HG03575 (cell line): ENCODE measurements around the gene CAPS.
A peak's percentile ranks its signal among the peaks of the same experiment; 100 is the strongest.

Source experiments
- ATAC-seq: cut with Tn5 transposase; IDR thresholded peaks from one replicate; pipeline ENCODE4 v1.9.1; 2021; ENCODE audit not compliant: unreplicated experiment, insufficient number of reproducible peaks, low FRiP score; ENCODE audit errors: extremely low read depth

CAPS gene

GRCh38 chr19:5890099-5890498 is 24.0 kb upstream of the CAPS start:
- ATAC-seq = no peak

DNA sequence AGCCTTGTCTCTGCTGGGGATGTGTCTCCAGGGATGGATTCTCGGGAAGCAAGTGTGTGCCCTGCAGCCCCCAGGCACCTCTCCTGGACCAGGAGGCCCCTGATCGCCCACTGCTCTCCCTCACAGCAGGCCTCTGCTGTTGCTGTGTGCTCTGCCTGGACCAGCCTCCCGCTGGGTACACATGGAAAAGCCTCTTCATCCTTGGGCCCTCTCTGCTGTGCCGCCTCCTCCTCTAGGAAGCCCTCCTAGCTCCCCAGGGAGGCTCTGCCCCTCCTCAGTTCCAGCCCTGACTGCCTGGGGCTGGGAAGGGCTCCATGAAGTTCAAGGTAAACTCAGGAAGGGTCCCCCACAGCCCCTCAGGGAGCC is 22.5 kb upstream of the CAPS start:
- ATAC-seq = no peak

DNA sequence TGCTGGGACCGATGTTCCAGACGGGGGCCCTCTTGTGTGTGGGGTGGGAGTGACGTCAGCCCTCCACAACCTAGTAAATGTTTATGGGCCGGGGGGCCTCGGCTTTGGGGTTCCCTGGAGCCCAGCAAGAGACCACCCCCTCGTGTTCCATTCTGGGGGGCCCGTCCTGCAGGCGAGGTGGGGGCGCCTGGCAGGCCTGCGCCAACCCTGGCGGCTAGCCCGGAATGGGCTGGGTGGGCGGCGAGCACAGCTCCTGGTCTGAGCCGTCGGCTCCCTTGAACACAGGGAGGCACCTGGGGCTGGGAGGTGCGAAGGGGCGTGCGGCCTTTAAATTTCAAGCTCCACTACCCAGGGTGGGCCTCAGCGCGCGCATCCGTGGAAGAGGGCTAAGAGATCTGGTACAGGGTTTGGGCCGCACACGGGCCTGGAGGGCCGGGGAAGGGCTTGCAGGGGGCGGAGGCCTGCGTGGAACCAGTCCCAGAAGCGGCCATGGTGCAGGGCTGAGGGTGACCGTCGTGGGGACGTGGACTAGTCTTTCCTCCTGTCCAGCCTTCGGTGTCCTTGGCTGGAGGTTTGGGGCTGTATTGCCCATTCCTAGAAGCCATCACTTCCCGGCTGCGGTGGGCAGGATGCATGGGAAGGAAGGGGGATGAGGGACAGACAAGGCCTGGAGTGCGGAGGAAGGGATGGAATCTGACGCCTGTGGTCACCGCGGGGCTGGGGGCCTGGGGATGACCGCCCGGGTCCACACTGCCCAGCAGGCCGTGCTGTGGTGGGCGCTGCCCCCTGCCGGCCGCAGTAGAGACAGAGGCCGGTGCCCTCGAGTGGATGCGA is 21.9 kb upstream of the CAPS start:
- no peak for ATAC-seq

GRCh38 chr19:5892772-5893275 is 21.2 kb upstream of the CAPS start:
- no peak for ATAC-seq

DNA sequence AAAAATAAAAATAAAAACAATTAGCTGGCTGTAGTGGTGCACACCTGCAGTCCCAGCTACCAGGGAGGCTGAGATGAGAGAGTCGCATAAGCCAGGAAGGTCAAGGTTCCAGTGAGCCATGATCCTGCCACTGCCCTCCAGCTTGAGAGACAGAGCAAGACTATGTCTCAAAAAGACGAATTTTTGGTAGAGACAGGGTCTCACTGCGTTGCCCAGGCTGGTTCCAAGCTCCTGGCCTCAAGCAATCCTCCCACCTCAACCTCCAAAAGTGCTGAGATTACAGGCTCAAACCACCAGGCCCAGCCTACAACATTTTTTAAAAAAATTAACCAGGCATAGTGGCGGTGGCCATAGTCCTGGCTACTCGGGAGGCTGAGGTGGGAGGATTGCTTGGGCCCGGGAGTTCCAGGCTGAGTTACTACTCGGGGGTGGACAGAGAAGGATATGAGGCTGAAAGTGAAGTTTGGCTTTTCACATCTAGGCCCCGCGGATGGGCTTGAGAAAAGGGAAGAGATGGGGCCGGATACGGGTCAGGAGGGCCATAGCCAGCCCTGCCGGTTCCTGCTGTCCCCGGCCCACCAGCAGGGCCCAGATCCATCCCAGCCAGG is 20.7 kb upstream of the CAPS start:
- ATAC-seq = no peak

DNA sequence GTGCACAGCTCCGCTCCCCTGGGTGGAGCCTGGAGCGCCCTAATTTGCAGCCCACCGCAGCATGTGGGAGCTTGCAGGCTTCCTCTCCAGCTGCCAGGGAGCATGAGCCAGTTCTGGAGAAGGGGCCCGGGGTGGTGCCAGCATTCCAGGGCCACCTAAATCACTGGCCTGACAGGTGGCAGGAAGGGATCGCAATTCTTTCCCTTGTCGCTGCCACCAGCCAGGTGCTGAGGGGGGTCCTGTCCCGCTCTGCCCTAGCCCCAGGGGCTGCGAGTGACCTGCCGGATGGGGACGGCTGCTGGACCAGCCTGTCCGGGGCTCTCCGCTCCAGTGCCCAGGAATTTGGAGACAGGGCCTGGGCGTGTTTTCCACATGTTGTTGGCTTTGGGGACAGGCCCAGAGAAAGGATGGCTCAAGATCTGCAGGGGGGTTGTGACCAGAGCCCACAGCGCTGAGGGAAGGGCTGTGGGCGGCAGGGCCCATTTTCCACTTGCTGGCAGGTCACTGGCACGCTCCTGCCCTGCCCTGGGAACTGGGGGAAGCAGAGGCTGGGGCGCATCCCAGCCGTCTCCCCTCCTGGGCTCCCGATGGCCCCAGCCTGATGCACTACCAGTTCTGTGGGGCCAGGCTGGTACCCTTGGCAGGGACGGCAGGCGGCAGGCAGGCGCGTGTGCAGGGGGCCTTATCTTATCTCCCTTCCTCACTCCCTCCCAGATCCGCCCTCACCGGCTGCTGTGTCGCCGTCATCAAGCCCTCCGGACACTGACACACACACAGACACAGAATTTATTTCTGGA is 19.9 kb upstream of the CAPS start:
- ATAC-seq = no peak

DNA sequence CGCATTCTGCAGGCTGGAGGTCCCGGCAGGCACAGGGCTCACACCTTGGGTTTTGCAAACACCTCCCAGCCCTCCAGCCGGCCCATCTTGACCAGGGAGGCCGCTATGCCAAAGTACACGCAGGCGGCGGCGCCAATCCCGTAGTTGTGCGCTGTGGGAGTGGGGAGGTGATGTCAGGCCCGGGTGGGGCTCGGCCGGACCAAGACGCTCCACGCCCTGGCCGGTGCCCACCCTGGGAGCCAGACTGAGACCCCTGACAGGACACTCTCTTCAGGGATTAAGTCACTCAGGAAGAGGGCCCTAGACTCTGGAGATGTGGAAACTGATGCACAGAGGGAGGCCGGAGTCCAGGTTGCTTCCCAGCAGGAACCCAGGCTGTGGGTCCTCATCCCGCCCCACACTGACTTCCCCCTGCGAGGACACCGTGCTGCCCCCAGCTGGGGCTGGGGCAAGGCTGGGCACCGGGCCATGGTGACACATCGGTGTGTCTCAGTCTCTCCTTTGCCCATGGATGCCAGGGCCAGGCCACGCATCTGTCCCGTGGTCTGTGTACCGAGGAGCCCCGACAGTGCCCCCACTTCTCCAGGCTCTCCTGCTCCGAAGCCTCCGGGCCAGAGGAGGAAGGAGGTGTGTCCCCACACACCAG is 19.2 kb upstream of the CAPS start:
- no peak for ATAC-seq

DNA sequence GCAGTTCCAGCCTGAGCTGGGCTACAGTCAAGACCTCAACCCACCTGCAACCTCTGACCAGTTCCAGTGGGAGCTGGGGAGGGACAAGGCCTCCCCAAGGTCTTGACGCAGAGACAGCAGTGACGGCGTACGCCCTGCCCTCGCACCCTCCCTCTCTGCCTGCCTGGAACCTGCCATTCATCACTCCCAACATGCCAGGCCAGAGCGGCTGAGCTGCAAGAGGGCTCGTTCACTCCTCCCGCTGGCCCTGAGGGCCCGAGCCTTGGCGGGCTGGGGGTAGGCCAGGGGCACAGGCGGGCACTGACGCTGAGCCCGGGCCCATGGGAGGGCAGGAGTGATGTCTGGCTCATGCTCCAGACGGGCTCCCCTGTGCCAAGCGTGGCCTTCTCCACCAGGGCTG is 18.6 kb upstream of the CAPS start:
- no peak for ATAC-seq

DNA sequence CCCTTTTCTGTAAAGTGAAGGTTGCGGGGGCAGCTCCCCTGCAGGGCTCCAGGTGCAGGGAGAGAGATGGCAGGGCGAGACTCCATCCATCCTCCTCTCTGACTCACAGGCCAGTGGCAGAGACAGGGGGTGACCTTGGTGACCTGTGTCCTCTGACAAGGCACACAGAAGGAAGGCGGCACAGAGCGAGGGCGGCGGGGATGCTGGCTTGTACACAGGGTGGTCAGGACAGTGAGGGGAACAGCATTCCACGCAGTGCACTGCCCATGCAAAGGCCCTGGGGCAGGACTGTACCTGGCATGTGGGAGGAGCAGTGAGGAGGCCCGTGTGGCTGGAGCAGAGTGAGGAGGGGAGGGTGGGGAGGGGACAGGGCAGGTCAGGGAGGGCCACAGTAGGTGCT is 18.2 kb upstream of the CAPS start:
- ATAC-seq = no peak

GRCh38 chr19:5896365-5897076 is 17.5 kb upstream of the CAPS start:
- no peak for ATAC-seq

- no peak for ATAC-seq
These were observed 16.7 kb upstream of the CAPS start for GRCh38 chr19:5897189-5897969.

DNA sequence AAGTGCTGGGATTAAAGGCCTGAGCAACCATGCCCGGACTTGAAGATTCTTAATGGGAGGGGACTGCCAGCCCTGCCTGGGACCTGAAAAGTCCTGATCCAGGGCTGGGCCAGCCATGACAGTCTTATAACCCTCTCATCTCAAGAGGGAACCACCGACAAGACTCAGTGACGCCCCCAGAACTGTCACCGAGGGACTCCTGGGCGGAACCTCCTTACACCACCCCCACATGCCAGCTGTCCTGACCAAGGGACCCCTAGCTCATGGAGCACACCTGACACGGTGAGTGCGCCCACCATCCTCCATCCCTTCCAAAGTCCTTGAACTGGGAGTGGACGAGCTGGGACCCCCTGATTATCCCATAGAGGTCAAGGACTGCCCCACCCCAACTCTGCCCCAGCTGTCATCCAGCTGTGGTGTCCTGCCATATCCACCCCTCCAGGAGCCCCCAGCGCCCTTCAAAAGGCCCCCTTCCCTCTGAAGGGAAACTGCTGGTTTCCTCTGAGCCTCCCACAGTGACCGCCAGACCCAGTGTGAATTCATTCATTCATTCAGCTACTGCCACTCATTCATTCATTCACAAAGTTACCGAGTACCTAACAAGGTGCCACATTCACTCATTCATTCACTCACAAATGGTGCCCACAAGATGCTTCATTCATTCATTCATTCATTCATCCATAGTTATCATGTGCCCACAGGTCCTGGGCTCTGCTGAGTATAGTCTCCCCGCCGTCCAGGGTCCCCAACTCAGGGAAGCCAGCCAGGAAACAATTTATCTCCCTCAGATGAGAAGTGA is 14.1 kb upstream of the CAPS start:
- ATAC-seq = no peak

GRCh38 chr19:5900976-5901375 is 13.1 kb upstream of the CAPS start:
- ATAC-seq = no peak

GRCh38 chr19:5903056-5903623 is 10.9 kb upstream of the CAPS start:
- no peak for ATAC-seq

DNA sequence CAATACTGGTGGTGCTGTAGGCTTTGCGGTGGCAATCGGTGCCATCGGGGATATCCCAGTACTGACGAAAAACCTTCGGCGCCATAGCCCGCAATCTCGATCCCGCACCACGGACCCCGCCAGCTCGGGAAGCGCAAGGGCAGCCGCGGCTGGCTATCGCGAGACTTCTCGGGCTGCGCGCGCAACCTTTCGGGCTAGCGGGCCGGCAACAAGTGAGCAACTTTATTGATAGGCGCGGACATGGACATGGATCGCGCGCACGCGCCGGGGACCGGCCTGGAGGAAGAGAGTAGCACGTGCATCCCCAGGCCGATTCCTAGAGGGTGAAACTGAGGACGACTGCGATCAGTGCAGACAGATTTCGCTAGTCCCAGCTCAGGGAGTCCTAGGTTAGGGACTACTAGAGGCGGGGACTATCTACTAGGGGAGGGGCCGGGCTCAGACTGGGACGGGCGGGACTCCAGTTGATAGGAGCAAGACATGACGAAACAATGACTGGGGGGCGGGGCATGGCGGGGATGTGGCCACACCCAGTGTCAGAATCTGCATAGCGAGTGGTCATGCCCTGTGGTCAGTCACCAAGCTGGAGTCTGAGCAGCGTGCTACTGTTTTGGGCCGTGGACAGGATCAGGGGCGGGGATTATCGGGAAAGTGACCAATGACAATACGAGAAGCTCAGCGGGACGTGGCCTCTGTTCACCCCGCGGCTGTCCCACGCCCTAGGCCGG is 10.3 kb upstream of the CAPS start, which contains the start of gene NDUFA11:
Gene NDUFA11 (minus strand): TSS at position 167 of the 728 bp plus-strand sequence. CDS start 82 bp downstream, at position 85.
- ATAC-seq = peak; percentile 11

GRCh38 chr19:5904352-5905113 is 9.5 kb upstream of the CAPS start, which contains the start of gene VMAC:
Gene VMAC (plus strand): TSS chr19:5904872. CDS start chr19:5904891, 19 bp downstream.
- peak; percentile 67 for ATAC-seq
